ENCODE results near the gene IMMP2L.
"Not testable (repeated sequence)": the region's sequence is repeated elsewhere in the genome, so short reads cannot be mapped to it uniquely, and the experiment has no call there.

IMMP2L gene

GRCh38 chr7:111483078-111483477, 79.2 kb downstream of the IMMP2L start:
- Histone ChIP-seq H3K36me3 (ENCODE audit: control insufficient read depth, insufficient read depth, low read length) (no peaks in the 10 kb centered on the region), H3K4me1 (ENCODE audit: control insufficient read depth, insufficient read depth, low read length) (no peaks in the 10 kb centered on the region), H3K27me3 (ENCODE audit: control insufficient read depth, insufficient read depth, low read length) (no peaks in the 10 kb centered on the region), H3K9me3 (ENCODE audit: control insufficient read depth, insufficient read depth, low read depth, low read length) (no peaks in the 10 kb centered on the region), H3K27ac (ENCODE audit: low read depth, low read length) (no peak overlapping the region), H3K4me3 (ENCODE audit: low read depth, low read length) (no peak overlapping the region), H3K9ac (ENCODE audit: low read length) (no peak overlapping the region)

- no peak overlapping the region for H3K27ac ChIP-seq (ENCODE audit: low read depth, low read length)
- no peaks in the 10 kb centered on the region for H3K4me1 ChIP-seq (ENCODE audit: control insufficient read depth, insufficient read depth, low read length)
- H3K27me3 ChIP-seq (ENCODE audit: control insufficient read depth, insufficient read depth, low read length) = no peaks in the 10 kb centered on the region
- H3K4me3 ChIP-seq (ENCODE audit: low read depth, low read length) = no peak overlapping the region
- H3K9me3 ChIP-seq (ENCODE audit: control insufficient read depth, insufficient read depth, low read depth, low read length) = no peaks in the 10 kb centered on the region
- no peaks in the 10 kb centered on the region for H3K36me3 ChIP-seq (ENCODE audit: control insufficient read depth, insufficient read depth, low read length)
- no peak overlapping the region for H3K9ac ChIP-seq (ENCODE audit: low read length)
These were observed 84.6 kb downstream of the IMMP2L start for GRCh38 chr7:111477462-111478225.

DNA sequence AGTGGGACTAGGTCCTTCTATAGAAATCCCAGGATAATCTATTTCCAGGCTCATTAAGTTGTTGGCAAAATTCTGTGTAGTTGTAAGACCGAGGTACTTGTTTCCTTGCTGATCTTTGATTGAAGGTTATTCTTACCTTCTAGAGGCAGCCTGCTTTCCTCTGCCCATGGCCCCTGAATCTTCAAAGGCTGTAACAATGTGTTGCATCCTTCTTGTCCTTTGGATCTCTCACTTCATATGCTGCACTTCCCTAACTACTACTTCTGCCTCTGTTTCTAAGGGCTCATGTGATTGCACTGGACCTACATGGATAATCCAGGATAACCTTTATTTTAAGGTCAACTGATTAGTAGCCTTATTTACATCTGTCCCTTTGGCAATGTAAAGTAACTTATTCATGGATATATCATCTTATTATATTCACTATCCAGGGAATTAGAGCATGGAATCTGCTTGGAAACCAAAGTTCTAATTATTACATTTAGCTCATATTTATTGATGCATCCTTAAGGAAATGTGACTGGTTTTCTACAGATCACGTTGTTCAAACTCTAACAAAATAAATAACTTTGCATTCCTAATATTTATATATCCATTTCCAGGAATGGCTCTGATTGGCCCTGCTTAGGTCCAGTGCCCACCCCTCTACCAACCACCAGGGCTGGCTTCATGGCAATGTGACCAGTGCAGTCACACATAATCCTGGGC, 85.6 kb downstream of the IMMP2L start:
- Histone ChIP-seq H3K9ac (ENCODE audit: low read length) (no peak overlapping the region), H3K4me3 (ENCODE audit: low read depth, low read length) (no peak overlapping the region), H3K4me1 (ENCODE audit: control insufficient read depth, insufficient read depth, low read length) (no peaks in the 10 kb centered on the region), H3K27me3 (ENCODE audit: control insufficient read depth, insufficient read depth, low read length) (no peaks in the 10 kb centered on the region), H3K9me3 (ENCODE audit: control insufficient read depth, insufficient read depth, low read depth, low read length) (no peaks in the 10 kb centered on the region), H3K27ac (ENCODE audit: low read depth, low read length) (no peak overlapping the region), H3K36me3 (ENCODE audit: control insufficient read depth, insufficient read depth, low read length) (no peaks in the 10 kb centered on the region)

DNA sequence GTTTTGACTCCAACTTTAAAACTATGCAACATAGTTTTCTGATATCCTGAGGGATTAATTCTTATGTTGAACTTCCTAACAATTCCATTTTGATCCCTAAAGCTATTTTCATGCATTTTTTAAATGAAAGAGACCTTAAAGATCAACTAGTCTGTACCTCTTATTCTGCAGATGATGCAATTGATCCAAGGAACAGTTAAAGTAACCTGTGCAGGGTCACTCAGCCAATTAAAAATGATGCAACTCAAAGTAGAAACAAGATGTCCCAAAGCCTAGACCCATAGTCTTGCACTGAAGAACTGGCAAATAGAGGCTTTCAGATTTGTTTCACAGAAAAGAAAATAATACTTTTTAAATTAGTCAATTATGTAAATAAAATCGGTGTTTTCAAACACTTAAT, 86.3 kb downstream of the IMMP2L start:
- H3K27ac ChIP-seq (ENCODE audit: low read depth, low read length) = no peak overlapping the region
- no peak overlapping the region for H3K4me3 ChIP-seq (ENCODE audit: low read depth, low read length)
- no peak overlapping the region for H3K9ac ChIP-seq (ENCODE audit: low read length)
- no peaks in the 10 kb centered on the region for H3K9me3 ChIP-seq (ENCODE audit: control insufficient read depth, insufficient read depth, low read depth, low read length)
- H3K27me3 ChIP-seq (ENCODE audit: control insufficient read depth, insufficient read depth, low read length) = no peaks in the 10 kb centered on the region
- H3K36me3 ChIP-seq (ENCODE audit: control insufficient read depth, insufficient read depth, low read length) = no peaks in the 10 kb centered on the region
- no peaks in the 10 kb centered on the region for H3K4me1 ChIP-seq (ENCODE audit: control insufficient read depth, insufficient read depth, low read length)

GRCh38 chr7:111475419-111475748, 86.9 kb downstream of the IMMP2L start:
- Histone ChIP-seq H3K4me3 (ENCODE audit: low read depth, low read length) (no peak overlapping the region), H3K4me1 (ENCODE audit: control insufficient read depth, insufficient read depth, low read length) (no peaks in the 10 kb centered on the region), H3K36me3 (ENCODE audit: control insufficient read depth, insufficient read depth, low read length) (no peaks in the 10 kb centered on the region), H3K27me3 (ENCODE audit: control insufficient read depth, insufficient read depth, low read length) (no peaks in the 10 kb centered on the region), H3K27ac (ENCODE audit: low read depth, low read length) (no peak overlapping the region), H3K9me3 (ENCODE audit: control insufficient read depth, insufficient read depth, low read depth, low read length) (no peaks in the 10 kb centered on the region), H3K9ac (ENCODE audit: low read length) (no peak overlapping the region)

- Histone ChIP-seq H3K36me3 (ENCODE audit: control insufficient read depth, insufficient read depth, low read length) (no peaks in the 10 kb centered on the region), H3K9me3 (ENCODE audit: control insufficient read depth, insufficient read depth, low read depth, low read length) (no peaks in the 10 kb centered on the region), H3K4me1 (ENCODE audit: control insufficient read depth, insufficient read depth, low read length) (no peaks in the 10 kb centered on the region), H3K9ac (ENCODE audit: low read length) (no peak overlapping the region), H3K4me3 (ENCODE audit: low read depth, low read length) (no peak overlapping the region), H3K27me3 (ENCODE audit: control insufficient read depth, insufficient read depth, low read length) (no peaks in the 10 kb centered on the region), H3K27ac (ENCODE audit: low read depth, low read length) (no peak overlapping the region)
These were observed 87.4 kb downstream of the IMMP2L start for GRCh38 chr7:111474723-111475418.

GRCh38 chr7:111473449-111474198, 88.7 kb downstream of the IMMP2L start:
- no peaks in the 10 kb centered on the region for H3K36me3 ChIP-seq (ENCODE audit: control insufficient read depth, insufficient read depth, low read length)
- H3K9me3 ChIP-seq (ENCODE audit: control insufficient read depth, insufficient read depth, low read depth, low read length) = no peaks in the 10 kb centered on the region
- no peaks in the 10 kb centered on the region for H3K4me1 ChIP-seq (ENCODE audit: control insufficient read depth, insufficient read depth, low read length)
- H3K9ac ChIP-seq (ENCODE audit: low read length) = no peak overlapping the region
- no peak overlapping the region for H3K27ac ChIP-seq (ENCODE audit: low read depth, low read length)
- no peak overlapping the region for H3K4me3 ChIP-seq (ENCODE audit: low read depth, low read length)
- no peaks in the 10 kb centered on the region for H3K27me3 ChIP-seq (ENCODE audit: control insufficient read depth, insufficient read depth, low read length)

DNA sequence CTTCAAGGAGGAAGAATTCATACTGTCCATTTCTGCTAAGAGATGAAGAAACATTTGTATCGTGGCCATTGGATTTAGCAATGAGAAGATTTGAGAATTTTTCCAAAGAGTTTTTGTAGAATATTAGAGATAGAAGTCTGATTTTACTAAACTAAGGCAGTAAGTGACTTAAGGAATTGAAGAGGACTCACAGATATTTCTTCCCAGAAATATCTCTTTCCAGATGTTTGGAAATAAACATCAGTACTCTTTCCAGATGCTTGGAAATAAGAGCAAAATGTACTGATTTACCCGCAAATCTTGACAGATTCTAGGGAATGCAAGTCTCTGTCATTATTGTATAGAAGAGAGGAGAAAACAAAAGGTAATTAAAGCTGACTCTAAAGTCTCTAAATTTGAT, 91.3 kb downstream of the IMMP2L start:
- Histone ChIP-seq H3K4me3 (ENCODE audit: low read depth, low read length) (no peak overlapping the region), H3K9me3 (ENCODE audit: control insufficient read depth, insufficient read depth, low read depth, low read length) (no peaks in the 10 kb centered on the region), H3K9ac (ENCODE audit: low read length) (no peak overlapping the region), H3K4me1 (ENCODE audit: control insufficient read depth, insufficient read depth, low read length) (no peaks in the 10 kb centered on the region), H3K27me3 (ENCODE audit: control insufficient read depth, insufficient read depth, low read length) (no peaks in the 10 kb centered on the region), H3K27ac (ENCODE audit: low read depth, low read length) (no peak overlapping the region), H3K36me3 (ENCODE audit: control insufficient read depth, insufficient read depth, low read length) (no peaks in the 10 kb centered on the region)

DNA sequence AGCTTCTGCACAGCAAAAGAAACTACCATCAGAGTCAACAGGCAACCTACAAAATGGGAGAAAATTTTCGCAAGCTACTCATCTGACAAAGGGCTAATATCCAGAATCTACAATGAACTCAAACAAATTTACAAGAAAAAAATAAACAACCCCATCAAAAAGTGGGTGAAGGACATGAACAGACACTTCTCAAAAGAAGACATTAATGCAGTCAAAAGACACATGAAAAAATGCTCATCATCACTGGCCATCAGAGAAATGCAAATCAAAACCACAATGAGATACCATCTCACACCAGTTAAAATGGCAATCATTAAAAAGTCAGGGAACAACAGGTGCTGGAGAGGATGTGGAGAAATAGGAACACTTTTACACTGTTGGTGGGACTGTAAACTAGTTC, 92.4 kb downstream of the IMMP2L start:
- not testable (repeated sequence) for H3K9ac ChIP-seq (ENCODE audit: low read length); H3K27me3 ChIP-seq (ENCODE audit: control insufficient read depth, insufficient read depth, low read length); H3K36me3 ChIP-seq (ENCODE audit: control insufficient read depth, insufficient read depth, low read length); H3K27ac ChIP-seq (ENCODE audit: low read depth, low read length); H3K9me3 ChIP-seq (ENCODE audit: control insufficient read depth, insufficient read depth, low read depth, low read length); H3K4me1 ChIP-seq (ENCODE audit: control insufficient read depth, insufficient read depth, low read length); H3K4me3 ChIP-seq (ENCODE audit: low read depth, low read length)

GRCh38 chr7:111465774-111466173, 96.5 kb downstream of the IMMP2L start:
- not testable (repeated sequence) for H3K4me1 ChIP-seq (ENCODE audit: control insufficient read depth, insufficient read depth, low read length); H3K9me3 ChIP-seq (ENCODE audit: control insufficient read depth, insufficient read depth, low read depth, low read length); H3K36me3 ChIP-seq (ENCODE audit: control insufficient read depth, insufficient read depth, low read length); H3K27ac ChIP-seq (ENCODE audit: low read depth, low read length); H3K9ac ChIP-seq (ENCODE audit: low read length); H3K4me3 ChIP-seq (ENCODE audit: low read depth, low read length); H3K27me3 ChIP-seq (ENCODE audit: control insufficient read depth, insufficient read depth, low read length)

DNA sequence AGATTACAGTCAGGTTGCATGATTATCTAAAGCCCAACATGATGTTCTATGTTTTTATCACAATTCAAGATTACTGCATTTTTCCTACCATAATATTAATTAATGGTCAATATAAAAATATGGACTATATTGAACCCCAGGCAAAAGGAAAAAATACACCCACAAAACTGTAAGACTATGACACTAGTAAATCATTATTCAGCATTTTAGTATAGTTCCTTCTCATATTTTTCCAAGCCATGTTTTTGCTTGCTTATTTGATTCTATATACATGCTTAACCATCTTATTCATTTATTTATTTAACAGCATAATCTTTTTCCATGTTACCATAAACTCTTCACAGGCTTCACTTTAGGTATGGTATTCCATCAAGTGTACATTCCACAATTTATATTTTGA, 101.6 kb downstream of the IMMP2L start:
- H3K27ac ChIP-seq (ENCODE audit: low read depth, low read length) = no peak overlapping the region

More for the DNA sequence above, 101.6 kb downstream of the IMMP2L start:
- no peak overlapping the region for H3K4me3 ChIP-seq (ENCODE audit: low read depth, low read length)
- no peaks in the 10 kb centered on the region for H3K9me3 ChIP-seq (ENCODE audit: control insufficient read depth, insufficient read depth, low read depth, low read length)
- no peaks in the 10 kb centered on the region for H3K4me1 ChIP-seq (ENCODE audit: control insufficient read depth, insufficient read depth, low read length)
- H3K36me3 ChIP-seq (ENCODE audit: control insufficient read depth, insufficient read depth, low read length) = no peaks in the 10 kb centered on the region
- H3K27me3 ChIP-seq (ENCODE audit: control insufficient read depth, insufficient read depth, low read length) = no peaks in the 10 kb centered on the region
- H3K9ac ChIP-seq (ENCODE audit: low read length) = no peak overlapping the region

Data from HUES6 (cell line).